ENCODE data around the gene TFAP2D. TPM values are rescaled to one million over a fixed set of nuclear protein-coding genes. Genes with fewer than 3 reads are reported as not detected.

TFAP2D gene
- polyA plus RNA-seq, 4 donors: not detected

DNA sequence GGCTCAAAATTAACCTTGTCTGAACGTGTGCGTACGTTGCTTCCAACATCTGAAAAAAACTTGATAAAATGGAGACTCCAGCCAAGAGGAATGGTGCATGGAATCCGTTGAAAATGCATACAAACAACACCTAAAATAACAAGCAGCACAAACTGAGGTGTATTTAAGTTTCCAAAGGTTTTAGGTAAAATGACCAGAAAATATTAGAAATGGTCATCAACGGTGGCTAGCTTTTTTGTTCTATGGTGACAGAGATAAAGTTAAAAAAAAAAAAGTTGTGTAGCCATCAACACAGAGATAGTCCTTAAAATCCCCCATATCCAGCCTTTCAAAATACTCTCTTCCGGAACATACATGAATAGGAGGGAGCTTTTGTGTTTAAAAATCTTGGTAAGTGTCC is 104.7 kb downstream of the TFAP2D start:
- DNase-seq (no peak), FAIRE-seq (no peak)
- 8 to 17% (median 12%) methylated on average over 6 of the region's 6 CpGs for WGBS, 3 donors
- H3K9me3 ChIP-seq (ENCODE audit: control insufficient read depth in 2 of 2, insufficient read depth in 1 of 2, low read depth in 1 of 2, low read length in 1 of 2): no peaks in the 10 kb centered on the region
- no peak overlapping the region for H3K4me3 ChIP-seq (ENCODE audit: low read depth in 1 of 3, low read length in 3 of 3)
- H3K36me3 ChIP-seq (ENCODE audit: control insufficient read depth in 3 of 3, insufficient read depth in 2 of 3, low read depth in 1 of 3, low read length in 3 of 3): no peaks in the 10 kb centered on the region
- H3K4me1 ChIP-seq (ENCODE audit: control insufficient read depth in 3 of 3, insufficient read depth in 2 of 3, low read depth in 1 of 3, low read length in 2 of 3): no peaks in the 10 kb centered on the region
- H3K27me3 ChIP-seq (ENCODE audit: control insufficient read depth in 3 of 3, insufficient read depth in 3 of 3, low read length in 3 of 3): peaks cover 6 to 61% (median 33%) of the 10 kb centered on the region in 3 donors
- H3K27ac ChIP-seq (ENCODE audit: low read depth in 1 of 3, low read length in 2 of 3): no peak overlapping the region

DNA sequence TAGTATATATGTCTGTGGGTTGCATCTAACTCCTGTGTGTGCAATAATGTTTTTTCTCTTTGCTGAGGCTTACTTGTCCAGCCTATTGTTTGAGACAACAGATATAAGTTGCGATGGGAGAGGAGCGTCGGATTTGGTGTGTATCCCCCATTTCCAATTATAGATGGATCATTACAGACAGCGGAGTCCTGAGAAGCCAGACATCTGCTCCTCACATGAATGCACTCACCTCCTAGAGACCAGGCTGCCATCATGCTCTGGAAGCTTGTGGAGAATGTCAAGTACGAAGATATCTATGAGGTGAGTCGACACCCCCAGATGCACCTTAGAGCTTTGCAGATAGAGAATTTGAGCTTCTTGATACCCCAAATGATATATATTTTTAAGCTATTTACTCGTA is 105.3 kb downstream of the TFAP2D start, which contains the start of gene TFAP2B:
TFAP2B (plus strand) TSS at position 199 of the 400 bp plus-strand sequence; CDS start at position 220, 21 bp downstream.
- Histone ChIP-seq H3K27ac (ENCODE audit: low read depth in 1 of 3, low read length in 2 of 3) (no peak within 1 kb of the TSS), H3K27me3 (ENCODE audit: control insufficient read depth in 3 of 3, insufficient read depth in 3 of 3, low read length in 3 of 3) (peaks cover 6 to 68% (median 39%) of the 10 kb centered on the region in 3 donors), H3K9me3 (ENCODE audit: control insufficient read depth in 2 of 2, insufficient read depth in 1 of 2, low read depth in 1 of 2, low read length in 1 of 2) (no peaks in the 10 kb centered on the region), H3K36me3 (ENCODE audit: control insufficient read depth in 3 of 3, insufficient read depth in 2 of 3, low read depth in 1 of 3, low read length in 3 of 3) (no peaks in the 10 kb centered on the region), H3K4me1 (ENCODE audit: control insufficient read depth in 3 of 3, insufficient read depth in 2 of 3, low read depth in 1 of 3, low read length in 2 of 3) (no peaks in the 10 kb centered on the region), H3K4me3 (ENCODE audit: low read depth in 1 of 3, low read length in 3 of 3) (no peak within 1 kb of the TSS)
- 8 to 12% (median 10%) methylated on average over 7 of the region's 7 CpGs for WGBS, 3 donors
- FAIRE-seq (no peak), DNase-seq (no peak)

DNA sequence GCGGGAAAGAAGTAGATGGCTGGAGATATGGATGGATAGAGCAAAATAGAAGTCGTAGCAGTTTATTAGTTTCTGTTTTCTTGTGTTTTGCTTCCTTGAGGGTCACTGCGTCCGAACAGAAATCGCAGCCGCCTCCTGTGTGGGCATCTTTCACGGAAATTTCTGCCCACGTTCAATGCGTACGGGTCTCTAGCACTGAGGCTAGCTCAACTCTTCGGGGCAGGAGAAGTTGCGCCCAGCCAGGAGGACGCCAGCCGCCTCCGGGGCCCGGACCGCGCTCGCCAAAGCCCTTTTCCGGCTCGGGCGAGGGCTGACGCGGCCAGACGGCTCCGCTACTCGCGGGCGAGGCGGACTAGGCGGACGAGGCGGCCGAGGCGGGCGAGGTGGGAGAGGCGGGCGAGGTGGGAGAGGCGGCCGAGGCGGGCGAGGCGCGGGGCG is 106.2 kb downstream of the TFAP2D start:
- no peak for FAIRE-seq
- H3K36me3 ChIP-seq (ENCODE audit: control insufficient read depth in 3 of 3, insufficient read depth in 2 of 3, low read depth in 1 of 3, low read length in 3 of 3): no peaks in the 10 kb centered on the region
- DNase-seq: peak in 1 of 2 donors; percentile 31
- no peaks in the 10 kb centered on the region for H3K4me1 ChIP-seq (ENCODE audit: control insufficient read depth in 3 of 3, insufficient read depth in 2 of 3, low read depth in 1 of 3, low read length in 2 of 3)
- H3K27me3 ChIP-seq (ENCODE audit: control insufficient read depth in 3 of 3, insufficient read depth in 3 of 3, low read length in 3 of 3): peaks cover 8 to 76% (median 41%) of the 10 kb centered on the region in 3 donors
- no peak overlapping the region for H3K27ac ChIP-seq (ENCODE audit: low read depth in 1 of 3, low read length in 2 of 3)
- WGBS, 3 donors: 2 to 6% (median 2%) methylated on average over 44 to 45 of the region's 45 CpGs
- no peaks in the 10 kb centered on the region for H3K9me3 ChIP-seq (ENCODE audit: control insufficient read depth in 2 of 2, insufficient read depth in 1 of 2, low read depth in 1 of 2, low read length in 1 of 2)
- no peak overlapping the region for H3K4me3 ChIP-seq (ENCODE audit: low read depth in 1 of 3, low read length in 3 of 3)

DNA sequence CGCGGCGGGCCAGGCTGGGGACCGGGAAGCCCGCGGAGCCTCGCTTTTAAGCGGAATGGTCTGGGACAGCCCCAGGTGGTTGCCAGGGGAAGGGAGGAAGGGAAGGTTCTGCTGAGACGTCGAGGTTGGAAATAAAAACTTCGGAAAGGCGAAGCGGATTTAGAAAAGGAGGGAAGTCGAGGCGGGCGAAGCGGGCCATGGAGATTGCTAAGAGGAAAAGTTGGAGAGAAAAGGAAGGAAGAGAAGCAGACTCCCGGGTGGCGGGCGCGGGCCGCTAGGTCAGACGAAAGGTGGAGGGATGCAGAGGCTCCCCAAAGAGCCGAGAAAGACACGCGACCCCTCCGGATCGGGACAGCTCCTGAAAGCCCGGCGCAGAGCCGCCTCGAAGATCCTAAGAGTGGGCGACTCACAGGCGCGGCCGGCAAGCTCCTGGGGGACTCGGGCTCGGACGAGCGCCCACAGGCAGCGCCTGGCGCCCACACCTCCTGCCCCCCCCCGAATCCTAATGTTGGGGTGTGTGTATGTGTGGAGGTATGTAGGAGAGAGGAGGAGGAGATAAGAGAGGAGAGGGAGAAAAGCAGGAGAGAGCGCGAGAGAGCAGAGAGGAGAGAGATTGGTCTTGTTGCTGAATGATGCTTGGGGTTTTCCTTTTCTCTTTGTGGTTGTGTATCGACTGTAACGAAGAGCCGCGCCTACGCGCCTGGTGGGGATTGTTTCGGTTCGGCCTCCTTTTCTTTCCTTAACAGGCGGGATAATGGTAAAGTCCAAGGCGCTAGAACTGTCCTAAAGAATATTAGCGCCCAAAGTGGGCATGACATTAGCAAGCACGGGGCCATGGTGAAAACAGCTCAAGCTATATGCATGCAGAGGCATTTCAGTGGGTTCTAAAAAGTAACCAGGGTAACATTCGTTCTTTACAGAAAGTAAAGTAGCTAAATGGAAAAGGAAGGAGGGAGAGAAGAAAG is 106.9 kb downstream of the TFAP2D start:
- DNase-seq: no peak
- 3 to 8% (median 3%) methylated on average over 58 of the region's 58 CpGs for WGBS, 3 donors
- no peaks in the 10 kb centered on the region for H3K4me1 ChIP-seq (ENCODE audit: control insufficient read depth in 3 of 3, insufficient read depth in 2 of 3, low read depth in 1 of 3, low read length in 2 of 3)
- H3K9me3 ChIP-seq (ENCODE audit: control insufficient read depth in 2 of 2, insufficient read depth in 1 of 2, low read depth in 1 of 2, low read length in 1 of 2): no peaks in the 10 kb centered on the region
- H3K27ac ChIP-seq (ENCODE audit: low read depth in 1 of 3, low read length in 2 of 3): no peak overlapping the region
- no peak overlapping the region for H3K4me3 ChIP-seq (ENCODE audit: low read depth in 1 of 3, low read length in 3 of 3)
- H3K27me3 ChIP-seq (ENCODE audit: control insufficient read depth in 3 of 3, insufficient read depth in 3 of 3, low read length in 3 of 3): peaks cover 8 to 79% (median 41%) of the 10 kb centered on the region in 3 donors
- H3K36me3 ChIP-seq (ENCODE audit: control insufficient read depth in 3 of 3, insufficient read depth in 2 of 3, low read depth in 1 of 3, low read length in 3 of 3): no peaks in the 10 kb centered on the region
- FAIRE-seq: no peak

DNA sequence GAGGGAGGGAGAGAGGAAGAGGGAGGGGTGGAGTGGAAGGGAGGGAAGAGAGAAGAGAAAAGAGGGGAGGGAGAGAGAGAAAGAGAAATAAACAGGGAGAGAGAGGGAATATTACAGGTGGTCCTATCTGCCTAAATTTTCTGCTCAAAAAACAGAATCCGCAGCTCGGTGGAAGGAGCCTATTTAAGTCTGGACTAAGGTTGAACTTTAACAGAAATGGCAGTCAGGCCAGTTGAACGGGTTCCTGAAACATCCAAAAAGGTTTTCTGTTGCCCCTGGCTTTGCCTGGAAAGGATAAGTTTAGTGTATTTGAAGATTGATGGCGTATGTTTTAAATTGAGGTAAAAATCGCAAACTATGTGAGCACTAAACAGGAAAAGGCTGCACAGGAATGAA is 107.5 kb downstream of the TFAP2D start:
- no peaks in the 10 kb centered on the region for H3K4me1 ChIP-seq (ENCODE audit: control insufficient read depth in 3 of 3, insufficient read depth in 2 of 3, low read depth in 1 of 3, low read length in 2 of 3)
- no peak overlapping the region for H3K4me3 ChIP-seq (ENCODE audit: low read depth in 1 of 3, low read length in 3 of 3)
- no peaks in the 10 kb centered on the region for H3K9me3 ChIP-seq (ENCODE audit: control insufficient read depth in 2 of 2, insufficient read depth in 1 of 2, low read depth in 1 of 2, low read length in 1 of 2)
- H3K27me3 ChIP-seq (ENCODE audit: control insufficient read depth in 3 of 3, insufficient read depth in 3 of 3, low read length in 3 of 3): peaks cover 11 to 86% (median 46%) of the 10 kb centered on the region in 3 donors
- H3K27ac ChIP-seq (ENCODE audit: low read depth in 1 of 3, low read length in 2 of 3): no peak overlapping the region
- no peaks in the 10 kb centered on the region for H3K36me3 ChIP-seq (ENCODE audit: control insufficient read depth in 3 of 3, insufficient read depth in 2 of 3, low read depth in 1 of 3, low read length in 3 of 3)
- DNase-seq (no peak), FAIRE-seq (no peak)
- 8 to 12% (median 10%) methylated on average over 5 of the region's 5 CpGs for WGBS, 3 donors

DNA sequence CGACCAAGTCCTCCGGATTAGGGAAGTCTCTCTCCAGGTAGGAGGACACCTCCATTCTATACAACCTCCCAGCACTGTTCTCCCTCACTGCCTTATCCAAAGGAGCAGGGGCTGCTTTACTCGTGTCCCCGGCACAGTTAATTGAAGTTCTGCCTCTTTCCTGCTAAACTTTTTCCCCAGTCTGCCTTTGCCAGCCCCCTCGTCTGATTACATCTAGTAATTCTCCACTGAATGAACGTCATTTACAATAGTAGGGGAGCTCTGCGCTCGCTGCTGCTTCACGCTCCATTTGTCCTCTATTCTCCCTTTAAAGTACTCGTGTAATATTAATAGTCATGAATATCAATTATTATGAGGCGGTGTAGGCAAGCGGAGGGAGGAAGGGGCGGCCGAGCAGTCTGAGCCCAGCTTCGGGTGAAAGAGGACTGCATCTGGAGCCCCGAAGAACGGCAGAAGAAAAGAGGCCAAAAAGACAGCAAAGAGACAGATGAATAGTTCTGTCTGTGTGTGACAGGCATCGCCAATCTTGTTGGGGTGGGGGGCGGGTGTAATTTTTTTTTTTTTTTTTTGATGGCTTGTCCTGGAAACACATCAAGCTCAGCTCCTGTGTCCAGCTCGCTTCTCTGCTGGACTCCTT is 108.2 kb downstream of the TFAP2D start:
- no peaks in the 10 kb centered on the region for H3K36me3 ChIP-seq (ENCODE audit: control insufficient read depth in 3 of 3, insufficient read depth in 2 of 3, low read depth in 1 of 3, low read length in 3 of 3)
- DNase-seq: no peak
- no peak for FAIRE-seq
- no peak overlapping the region for H3K4me3 ChIP-seq (ENCODE audit: low read depth in 1 of 3, low read length in 3 of 3)
- H3K27ac ChIP-seq (ENCODE audit: low read depth in 1 of 3, low read length in 2 of 3): no peak overlapping the region
- H3K9me3 ChIP-seq (ENCODE audit: control insufficient read depth in 2 of 2, insufficient read depth in 1 of 2, low read depth in 1 of 2, low read length in 1 of 2): no peaks in the 10 kb centered on the region
- 5 to 10% (median 8%) methylated on average over 20 of the region's 20 CpGs for WGBS, 3 donors
- no peaks in the 10 kb centered on the region for H3K4me1 ChIP-seq (ENCODE audit: control insufficient read depth in 3 of 3, insufficient read depth in 2 of 3, low read depth in 1 of 3, low read length in 2 of 3)
- peaks cover 11 to 93% (median 52%) of the 10 kb centered on the region in 3 donors for H3K27me3 ChIP-seq (ENCODE audit: control insufficient read depth in 3 of 3, insufficient read depth in 3 of 3, low read length in 3 of 3)

DNA sequence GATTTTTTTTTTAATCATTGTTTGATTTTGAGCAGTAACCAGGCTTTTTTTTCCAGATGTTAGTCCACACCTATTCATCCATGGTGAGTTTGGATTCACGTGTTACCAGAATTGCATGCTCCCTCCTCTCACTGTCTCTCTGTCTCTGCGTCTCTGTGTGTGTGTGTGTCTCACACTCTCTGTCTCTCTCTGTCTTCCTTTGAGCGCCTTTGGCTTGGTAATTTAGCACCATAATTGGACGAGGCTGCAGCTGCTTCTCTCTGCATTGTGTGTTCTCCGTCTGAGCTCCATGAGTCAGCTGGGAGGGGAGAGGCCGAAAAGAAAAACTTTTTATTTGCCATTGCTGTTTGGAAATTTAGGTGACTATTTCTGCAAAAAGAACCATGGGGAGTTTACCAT is 108.8 kb downstream of the TFAP2D start:
- H3K9me3 ChIP-seq (ENCODE audit: control insufficient read depth in 2 of 2, insufficient read depth in 1 of 2, low read depth in 1 of 2, low read length in 1 of 2): no peaks in the 10 kb centered on the region
- 3 to 6% (median 5%) methylated on average over 6 of the region's 6 CpGs for WGBS, 3 donors
- no peaks in the 10 kb centered on the region for H3K4me1 ChIP-seq (ENCODE audit: control insufficient read depth in 3 of 3, insufficient read depth in 2 of 3, low read depth in 1 of 3, low read length in 2 of 3)
- no peak for FAIRE-seq
- no peaks in the 10 kb centered on the region for H3K36me3 ChIP-seq (ENCODE audit: control insufficient read depth in 3 of 3, insufficient read depth in 2 of 3, low read depth in 1 of 3, low read length in 3 of 3)
- H3K27me3 ChIP-seq (ENCODE audit: control insufficient read depth in 3 of 3, insufficient read depth in 3 of 3, low read length in 3 of 3): peaks cover 11 to 95% (median 57%) of the 10 kb centered on the region in 3 donors
- H3K27ac ChIP-seq (ENCODE audit: low read depth in 1 of 3, low read length in 2 of 3): no peak overlapping the region
- H3K4me3 ChIP-seq (ENCODE audit: low read depth in 1 of 3, low read length in 3 of 3): no peak overlapping the region
- DNase-seq: no peak
